CD4-positive, CD25-positive, alpha-beta regulatory T cell (primary cell): ENCODE data around the gene USP46. TPM values are rescaled to one million over a fixed set of nuclear protein-coding genes. Genes with fewer than 3 reads are reported as not detected.

ENCODE experiments used
- ATAC-seq, 2 donors: fragments of 150-1000 bp; cut with Tn5 transposase; one replicate each; pipeline ENCODE4 v1.10.0; 2021; ENCODE audit warnings: low read depth in 2 of 2, moderate number of reproducible peaks in 2 of 2, moderate library complexity in 1 of 2
- DNase-seq, 3 donors: peaks; one replicate each; pipeline versions ENCODE4 v3.0.0 to v3.0.0-alpha.2; 2012 to 2022; ENCODE audit warnings: mixed read lengths in 1 of 3
- H3K27ac ChIP-seq: one replicate; pipeline ENCODE4 v1.7.0; 2013; ENCODE audit warnings: mild to moderate bottlenecking, low read length; ENCODE audit not compliant: insufficient read depth, poor library complexity, severe bottlenecking
- H3K27me3 ChIP-seq: one replicate; pipeline ENCODE4 v1.7.0; 2013; ENCODE audit warnings: low read length; ENCODE audit not compliant: control insufficient read depth, insufficient read depth
- H3K36me3 ChIP-seq: one replicate; pipeline ENCODE4 v1.7.0; 2013; ENCODE audit warnings: mild to moderate bottlenecking, low read length, moderate library complexity; ENCODE audit not compliant: control insufficient read depth, insufficient read depth
- H3K4me1 ChIP-seq: 2 replicates; pipeline ENCODE4 v1.7.0; 2013; ENCODE audit warnings: mild to moderate bottlenecking, low read length; ENCODE audit not compliant: insufficient read depth, control insufficient read depth, poor library complexity, severe bottlenecking
- H3K4me3 ChIP-seq: one replicate; pipeline ENCODE4 v1.7.0; 2013; ENCODE audit warnings: low read depth, mild to moderate bottlenecking, low read length, moderate library complexity
- H3K9me3 ChIP-seq, 2 experiments: 1 replicate in 1 of 2; 2 replicates in 1 of 2; pipeline ENCODE4 v1.7.0; 2013; ENCODE audit warnings: low read length in 2 of 2, mild to moderate bottlenecking in 1 of 2, moderate library complexity in 1 of 2; ENCODE audit not compliant: control insufficient read depth in 2 of 2
- H3K27ac Mint-ChIP-seq, 3 donors: one replicate each; pipeline ENCODE4 v1.8.0; 2020 to 2022; ENCODE audit warnings: mild to moderate bottlenecking in 3 of 3, mixed read lengths in 3 of 3, moderate library complexity in 2 of 3
- H3K27me3 Mint-ChIP-seq: one replicate; pipeline ENCODE4 v1.8.0; 2022; ENCODE audit warnings: mild to moderate bottlenecking, mixed read lengths
- H3K36me3 Mint-ChIP-seq: one replicate; pipeline ENCODE4 v1.8.0; 2020; ENCODE audit warnings: mixed read lengths
- H3K4me1 Mint-ChIP-seq, 4 donors: one replicate each; pipeline ENCODE4 v1.8.0; 2020 to 2022; ENCODE audit warnings: mixed read lengths in 4 of 4, mild to moderate bottlenecking in 1 of 4
- H3K4me3 Mint-ChIP-seq, 4 donors: one replicate each; pipeline ENCODE4 v1.8.0; 2020 to 2022; ENCODE audit warnings: mild to moderate bottlenecking in 4 of 4, mixed read lengths in 4 of 4, moderate library complexity in 3 of 4
- H3K9me3 Mint-ChIP-seq, 7 donors: one replicate each; pipeline ENCODE4 v1.8.0; 2020 to 2022; ENCODE audit warnings: mixed read lengths in 7 of 7, mild to moderate bottlenecking in 3 of 7, moderate library complexity in 2 of 7
- polyA plus RNA-seq, 4 donors: library from polyadenylated mRNA; unstranded; fragments of 300-500 nt; fragmentation: Illumina TruSeq; gene quantifications; one replicate each; pipeline ENCODE4 v1.2.3, GENCODE V29; 2021
- total RNA-seq: library from RNA; stranded (reverse); gene quantifications from one replicate; pipeline ENCODE4 v1.2.3, GENCODE V29; 2022

Gene USP46
- total and polyA plus RNA-seq, 5 donors from 2014 or later = 0.32 to 9.6 (median 1.7) TPM

- Mint-ChIP-seq H3K4me3 (no peak overlapping the region), H3K36me3 (no peaks in the 10 kb centered on the region), H3K27me3 (peaks cover 24% of the 10 kb centered on the region), H3K4me1 (no peaks in the 10 kb centered on the region), H3K27ac (no peak overlapping the region), H3K9me3 (peaks cover 0 to 4% (median 0%) of the 10 kb centered on the region in 7 donors)
- Histone ChIP-seq H3K27me3 (peaks cover 2% of the 10 kb centered on the region), H3K27ac (no peak overlapping the region), H3K4me3 (no peak overlapping the region), H3K36me3 (no peaks in the 10 kb centered on the region), H3K9me3 (no peaks in the 10 kb centered on the region), H3K4me1 (no peaks in the 10 kb centered on the region)
- DNase-seq (no peak), ATAC-seq (no peak)
Measured at GRCh38 chr4:52685316-52685715, 26.2 kb upstream of the USP46 start.

- H3K36me3 Mint-ChIP-seq = no peaks in the 10 kb centered on the region
- no peak overlapping the region for H3K4me3 Mint-ChIP-seq
- Histone ChIP-seq H3K4me3 (no peak overlapping the region), H3K27ac (no peak overlapping the region), H3K4me1 (no peaks in the 10 kb centered on the region), H3K9me3 (no peaks in the 10 kb centered on the region), H3K27me3 (peaks cover 2% of the 10 kb centered on the region), H3K36me3 (no peaks in the 10 kb centered on the region)
- peaks cover 0 to 4% (median 0%) of the 10 kb centered on the region in 7 donors for H3K9me3 Mint-ChIP-seq
- H3K27me3 Mint-ChIP-seq = peaks cover 24% of the 10 kb centered on the region
- ATAC-seq = no peak
- no peaks in the 10 kb centered on the region for H3K4me1 Mint-ChIP-seq
- DNase-seq = no peak
- no peak overlapping the region for H3K27ac Mint-ChIP-seq
Measured at GRCh38 chr4:52684896-52685295, 25.8 kb upstream of the USP46 start.

- Mint-ChIP-seq H3K27me3 (peaks cover 22% of the 10 kb centered on the region), H3K4me3 (no peak overlapping the region), H3K27ac (no peak overlapping the region), H3K36me3 (no peaks in the 10 kb centered on the region), H3K9me3 (peaks cover 0 to 4% (median 0%) of the 10 kb centered on the region in 7 donors), H3K4me1 (no peaks in the 10 kb centered on the region)
- DNase-seq (no peak), ATAC-seq (no peak)
- no peaks in the 10 kb centered on the region for H3K4me1 ChIP-seq
- no peak overlapping the region for H3K4me3 ChIP-seq
- H3K27me3 ChIP-seq = no peaks in the 10 kb centered on the region
- no peaks in the 10 kb centered on the region for H3K9me3 ChIP-seq
- no peaks in the 10 kb centered on the region for H3K36me3 ChIP-seq
- no peak overlapping the region for H3K27ac ChIP-seq
Measured at GRCh38 chr4:52680381-52680780, 21.3 kb upstream of the USP46 start.

- H3K4me1 Mint-ChIP-seq = no peaks in the 10 kb centered on the region
- no peaks in the 10 kb centered on the region for H3K9me3 ChIP-seq
- no peak overlapping the region for H3K4me3 ChIP-seq
- no peak overlapping the region for H3K4me3 Mint-ChIP-seq
- ATAC-seq (no peak), DNase-seq (no peak)
- no peaks in the 10 kb centered on the region for H3K36me3 Mint-ChIP-seq
- H3K9me3 Mint-ChIP-seq = peaks cover 0 to 4% (median 0%) of the 10 kb centered on the region in 7 donors
- H3K36me3 ChIP-seq = no peaks in the 10 kb centered on the region
- H3K4me1 ChIP-seq = no peaks in the 10 kb centered on the region
- no peak overlapping the region for H3K27ac ChIP-seq
- H3K27me3 Mint-ChIP-seq = peaks cover 16% of the 10 kb centered on the region
- H3K27ac Mint-ChIP-seq = no peak overlapping the region
- no peaks in the 10 kb centered on the region for H3K27me3 ChIP-seq
Measured at GRCh38 chr4:52676536-52676935, 17.4 kb upstream of the USP46 start.

GRCh38 chr4:52675111-52675510 is 16.0 kb upstream of the USP46 start:
- H3K36me3 ChIP-seq = no peaks in the 10 kb centered on the region
- no peaks in the 10 kb centered on the region for H3K27me3 ChIP-seq
- DNase-seq (no peak), ATAC-seq (no peak)
- H3K9me3 Mint-ChIP-seq = peaks cover 0 to 4% (median 0%) of the 10 kb centered on the region in 7 donors
- H3K27ac ChIP-seq = no peak overlapping the region
- H3K4me1 Mint-ChIP-seq = no peaks in the 10 kb centered on the region
- peaks cover 12% of the 10 kb centered on the region for H3K27me3 Mint-ChIP-seq
- H3K27ac Mint-ChIP-seq = no peak overlapping the region
- H3K4me3 ChIP-seq = no peak overlapping the region
- no peaks in the 10 kb centered on the region for H3K9me3 ChIP-seq
- H3K4me1 ChIP-seq = no peaks in the 10 kb centered on the region
- no peak overlapping the region for H3K4me3 Mint-ChIP-seq
- H3K36me3 Mint-ChIP-seq = no peaks in the 10 kb centered on the region

GRCh38 chr4:52670739-52671138 is 11.6 kb upstream of the USP46 start:
- Mint-ChIP-seq H3K4me3 (no peak overlapping the region), H3K36me3 (no peaks in the 10 kb centered on the region), H3K27me3 (peaks cover 8% of the 10 kb centered on the region), H3K4me1 (no peaks in the 10 kb centered on the region), H3K9me3 (peaks cover 0 to 4% (median 2%) of the 10 kb centered on the region in 7 donors), H3K27ac (no peak overlapping the region)
- Histone ChIP-seq H3K9me3 (no peaks in the 10 kb centered on the region), H3K4me1 (no peaks in the 10 kb centered on the region), H3K36me3 (no peaks in the 10 kb centered on the region), H3K27ac (no peak overlapping the region), H3K27me3 (no peaks in the 10 kb centered on the region), H3K4me3 (no peak overlapping the region)
- no peak for DNase-seq
- ATAC-seq = no peak

- Histone ChIP-seq H3K4me3 (no peak overlapping the region), H3K4me1 (no peaks in the 10 kb centered on the region), H3K27ac (no peak overlapping the region), H3K36me3 (no peaks in the 10 kb centered on the region), H3K9me3 (no peaks in the 10 kb centered on the region), H3K27me3 (no peaks in the 10 kb centered on the region)
- DNase-seq = no peak
- Mint-ChIP-seq H3K27me3 (peaks cover 8% of the 10 kb centered on the region), H3K4me1 (no peaks in the 10 kb centered on the region), H3K9me3 (peaks cover 0 to 4% (median 2%) of the 10 kb centered on the region in 7 donors), H3K27ac (no peak overlapping the region), H3K36me3 (no peaks in the 10 kb centered on the region), H3K4me3 (no peak overlapping the region)
- ATAC-seq = no peak
Measured at GRCh38 chr4:52670121-52670520, 11.0 kb upstream of the USP46 start.

- H3K36me3 Mint-ChIP-seq = no peaks in the 10 kb centered on the region
- H3K4me1 Mint-ChIP-seq = peaks cover 0 to 3% (median 1%) of the 10 kb centered on the region in 4 donors
- Histone ChIP-seq H3K27me3 (peaks cover 2% of the 10 kb centered on the region), H3K9me3 (no peaks in the 10 kb centered on the region), H3K27ac (no peak overlapping the region), H3K4me1 (no peaks in the 10 kb centered on the region), H3K36me3 (no peaks in the 10 kb centered on the region), H3K4me3 (no peak overlapping the region)
- no peak for ATAC-seq
- H3K9me3 Mint-ChIP-seq = peaks cover 0 to 6% (median 3%) of the 10 kb centered on the region in 7 donors
- H3K4me3 Mint-ChIP-seq = peak overlapping the region in 1 of 4 donors; percentile 1
- peak in 1 of 3 donors; percentile 27 for DNase-seq
- H3K27ac Mint-ChIP-seq = no peak overlapping the region
- peaks cover 21% of the 10 kb centered on the region for H3K27me3 Mint-ChIP-seq
Measured at GRCh38 chr4:52665592-52665991, 6.5 kb upstream of the USP46 start.
